Muscle layer of colon (tissue), 2 donors: ENCODE results near the gene ROR2.
"Not testable (repeated sequence)": the region's sequence is repeated elsewhere in the genome, so short reads cannot be mapped to it uniquely, and the experiment has no call there.

Source experiments
- H3K27ac ChIP-seq: one replicate; pipeline ENCODE4 v1.7.0; 2013; ENCODE audit warnings: low read depth, mild to moderate bottlenecking, low read length, moderate library complexity
- H3K27me3 ChIP-seq, 2 donors: one replicate each; pipeline ENCODE4 v1.7.0; 2013; ENCODE audit warnings: low read length in 2 of 2, mild to moderate bottlenecking in 2 of 2; ENCODE audit not compliant: insufficient read depth in 2 of 2, control insufficient read depth in 1 of 2
- H3K36me3 ChIP-seq: one replicate; pipeline ENCODE4 v1.7.0; 2013; ENCODE audit warnings: mild to moderate bottlenecking, low read length; ENCODE audit not compliant: insufficient read depth
- H3K4me1 ChIP-seq: one replicate; pipeline ENCODE4 v1.7.0; 2013; ENCODE audit warnings: mild to moderate bottlenecking, low read length; ENCODE audit not compliant: insufficient read depth
- H3K4me3 ChIP-seq, 2 donors: one replicate each; pipeline ENCODE4 v1.7.0; 2013; ENCODE audit warnings: low read length in 2 of 2, low read depth in 1 of 2, mild to moderate bottlenecking in 1 of 2, moderate library complexity in 1 of 2
- H3K9ac ChIP-seq: one replicate; pipeline ENCODE4 v1.7.0; 2013; ENCODE audit warnings: low read length
- H3K9me3 ChIP-seq: one replicate; pipeline ENCODE4 v1.7.0; 2013; ENCODE audit warnings: mild to moderate bottlenecking, low read length
- donor health status: abdominal sarcoma.
- donor health status: Adenocarcinoma of cecum.

The ROR2 gene

GRCh38 chr9:91797517-91797916 is 152.5 kb downstream of the ROR2 start:
- H3K4me3 ChIP-seq, H3K36me3 ChIP-seq, H3K9me3 ChIP-seq, H3K9ac ChIP-seq, H3K27me3 ChIP-seq, H3K27ac ChIP-seq: not testable (repeated sequence)
- H3K4me1 ChIP-seq = peaks cover 50% of the 10 kb centered on the region

GRCh38 chr9:91796516-91796915 is 153.5 kb downstream of the ROR2 start:
- not testable (repeated sequence) for H3K9me3 ChIP-seq, H3K27ac ChIP-seq, H3K36me3 ChIP-seq, H3K4me3 ChIP-seq, H3K27me3 ChIP-seq, H3K9ac ChIP-seq
- H3K4me1 ChIP-seq = peaks cover 40% of the 10 kb centered on the region

GRCh38 chr9:91795598-91796241 is 154.3 kb downstream of the ROR2 start:
- H3K4me1 ChIP-seq = peaks cover 34% of the 10 kb centered on the region
- no peaks in the 10 kb centered on the region for H3K27me3 ChIP-seq
- no peaks in the 10 kb centered on the region for H3K9me3 ChIP-seq
- H3K36me3 ChIP-seq = no peaks in the 10 kb centered on the region
- H3K4me3 ChIP-seq = no peak overlapping the region
- peak overlapping the region; percentile 34 for H3K27ac ChIP-seq
- no peak overlapping the region for H3K9ac ChIP-seq

GRCh38 chr9:91793371-91793770 is 156.7 kb downstream of the ROR2 start:
- H3K4me3 ChIP-seq, H3K27me3 ChIP-seq, H3K36me3 ChIP-seq, H3K27ac ChIP-seq, H3K9ac ChIP-seq, H3K9me3 ChIP-seq: not testable (repeated sequence)
- H3K4me1 ChIP-seq = peaks cover 11% of the 10 kb centered on the region

- Histone ChIP-seq H3K4me3 (no peak overlapping the region), H3K27ac (no peak overlapping the region), H3K4me1 (peaks cover 5% of the 10 kb centered on the region), H3K27me3 (no peaks in the 10 kb centered on the region), H3K9ac (no peak overlapping the region), H3K9me3 (no peaks in the 10 kb centered on the region), H3K36me3 (no peaks in the 10 kb centered on the region)
These were observed 159.1 kb downstream of the ROR2 start for GRCh38 chr9:91790917-91791316.

GRCh38 chr9:91789941-91790340 is 160.1 kb downstream of the ROR2 start:
- no peak overlapping the region for H3K9ac ChIP-seq
- peaks cover 9% of the 10 kb centered on the region for H3K4me1 ChIP-seq
- no peak overlapping the region for H3K4me3 ChIP-seq
- H3K27me3 ChIP-seq = no peaks in the 10 kb centered on the region
- H3K9me3 ChIP-seq = no peaks in the 10 kb centered on the region
- H3K36me3 ChIP-seq = no peaks in the 10 kb centered on the region
- H3K27ac ChIP-seq = no peak overlapping the region

- Histone ChIP-seq H3K27ac (no peak overlapping the region), H3K4me3 (no peak overlapping the region), H3K9ac (no peak overlapping the region), H3K9me3 (no peaks in the 10 kb centered on the region), H3K27me3 (no peaks in the 10 kb centered on the region), H3K4me1 (peaks cover 29% of the 10 kb centered on the region), H3K36me3 (no peaks in the 10 kb centered on the region)
These were observed 162.1 kb downstream of the ROR2 start for GRCh38 chr9:91787931-91788330.

- no peak overlapping the region for H3K4me3 ChIP-seq
- H3K27me3 ChIP-seq = no peaks in the 10 kb centered on the region
- no peaks in the 10 kb centered on the region for H3K36me3 ChIP-seq
- H3K27ac ChIP-seq = no peak overlapping the region
- peaks cover 41% of the 10 kb centered on the region for H3K4me1 ChIP-seq
- H3K9me3 ChIP-seq = no peaks in the 10 kb centered on the region
- no peak overlapping the region for H3K9ac ChIP-seq
These were observed 163.7 kb downstream of the ROR2 start for GRCh38 chr9:91786132-91786896.

- peaks cover 41% of the 10 kb centered on the region for H3K4me1 ChIP-seq
- H3K27ac ChIP-seq = no peak overlapping the region
- H3K9ac ChIP-seq = no peak overlapping the region
- H3K4me3 ChIP-seq = no peak overlapping the region
- no peaks in the 10 kb centered on the region for H3K36me3 ChIP-seq
- H3K27me3 ChIP-seq = no peaks in the 10 kb centered on the region
- no peaks in the 10 kb centered on the region for H3K9me3 ChIP-seq
These were observed 164.6 kb downstream of the ROR2 start for GRCh38 chr9:91785447-91785842.

- Histone ChIP-seq H3K27me3 (no peaks in the 10 kb centered on the region), H3K4me1 (peaks cover 41% of the 10 kb centered on the region), H3K9me3 (no peaks in the 10 kb centered on the region), H3K27ac (no peak overlapping the region), H3K36me3 (no peaks in the 10 kb centered on the region), H3K4me3 (no peak overlapping the region), H3K9ac (no peak overlapping the region)
These were observed 165.2 kb downstream of the ROR2 start for GRCh38 chr9:91784673-91785446.

GRCh38 chr9:91783876-91784672 is 166.0 kb downstream of the ROR2 start:
- no peak overlapping the region for H3K4me3 ChIP-seq
- no peaks in the 10 kb centered on the region for H3K27me3 ChIP-seq
- H3K27ac ChIP-seq = no peak overlapping the region
- no peaks in the 10 kb centered on the region for H3K9me3 ChIP-seq
- no peak overlapping the region for H3K9ac ChIP-seq
- H3K36me3 ChIP-seq = no peaks in the 10 kb centered on the region
- H3K4me1 ChIP-seq = peaks cover 41% of the 10 kb centered on the region
